Sigmoid colon (tissue), 7 donors: Measurements from ENCODE around the gene ANAPC15. TPM values are rescaled to one million over a fixed set of nuclear protein-coding genes. Genes with fewer than 3 reads are reported as not detected.

ENCODE experiments used
- DNase-seq: peaks from one replicate; pipeline ENCODE4 v3.0.0-alpha.2; 2019
- H3K27ac ChIP-seq, 4 donors: fragments of 200-600 bp; sonication (generic); one replicate each; pipeline ENCODE4 v1.5.1; 2016 to 2019; ENCODE audit warnings: mild to moderate bottlenecking in 1 of 4
- H3K27me3 ChIP-seq, 3 donors: fragments of 200-600 bp; sonication (generic); one replicate each; pipeline ENCODE4 v1.5.1; 2019; ENCODE audit warnings: mild to moderate bottlenecking in 1 of 3
- H3K36me3 ChIP-seq, 4 donors: fragments of 200-600 bp; sonication (generic); one replicate each; pipeline ENCODE4 v1.5.1; 2016 to 2019
- H3K4me1 ChIP-seq, 4 donors: fragments of 200-600 bp; sonication (generic); one replicate each; pipeline ENCODE4 v1.5.1; 2017 to 2019
- H3K4me3 ChIP-seq, 4 donors: fragments of 200-600 bp; sonication (generic); one replicate each; pipeline ENCODE4 v1.5.1; 2017 to 2019; ENCODE audit warnings: mild to moderate bottlenecking in 2 of 4, moderate library complexity in 1 of 4
- H3K9me3 ChIP-seq, 4 donors: fragments of 200-600 bp in 3 of 4; sonication (generic) in 3 of 4; one replicate each; pipeline versions ENCODE4 v1.5.1 to v1.6.1; 2013 to 2019
- EP300 ChIP-seq, 4 donors: sonication (generic); formaldehyde crosslinking; IDR thresholded peaks; one replicate each; pipeline ENCODE4 v1.6.1; 2017; ENCODE audit warnings: antibody characterized with exemption in 4 of 4
- POLR2A ChIP-seq, 2 donors: fragments of 450-650 bp; IDR thresholded peaks; one replicate each; pipeline ENCODE4 v1.6.1; 2016; ENCODE audit warnings: antibody characterized with exemption in 2 of 2, mild to moderate bottlenecking in 2 of 2, moderate library complexity in 2 of 2
- POLR2AphosphoS5 ChIP-seq, 4 donors: sonication (generic); formaldehyde crosslinking; IDR thresholded peaks; one replicate each; pipeline ENCODE4 v1.6.1; 2017; ENCODE audit warnings: antibody characterized with exemption in 4 of 4
- WGBS, 2 donors: extraction: QIAGEN DNeasy Blood & Tissue Kit; methylation state at CpG; one replicate each; pipeline ENCODE4 v1.1.7; 2013; 5-methylcytosine and 5-hydroxymethylcytosine counted together
- intact Hi-C: fragments of 100-400 bp; cut with DNase I; formaldehyde crosslinking; loops from one replicate; pipeline ENCODE4 v1.15.1; 2023
- polyA plus RNA-seq, 3 donors: library from polyadenylated mRNA; stranded (reverse); fragments of 200-250 nt; gene quantifications; one replicate each; pipeline ENCODE4 v1.2.3, GENCODE V29; 2013
- total RNA-seq, 4 donors: library from RNA; depleted of rRNA; stranded (reverse); fragments of >200 nt; gene quantifications; one replicate each; pipeline ENCODE4 v1.1.0, GENCODE V29; 2016
- TF ChIP-seq, protein P1 (sequence below), 4 experiments: fragments of 450-650 bp in 3 of 4; fragments of 200-600 bp in 1 of 4; IDR thresholded peaks; one replicate each; pipeline ENCODE4 v1.5.1; 2016 to 2019; ENCODE audit warnings: antibody characterized with exemption in 4 of 4, mild to moderate bottlenecking in 3 of 4, moderate library complexity in 2 of 4
- donor health status: healthy with polysubstance abuse.
- donor health status: Bipolar disorder and iron deficiency.
- donor health status: healthy.

Gene ANAPC15
- total and polyA plus RNA-seq, 7 donors, result 48.5 to 93.1 (median 77.1) TPM

GRCh38 chr11:72088076-72088808 lies 24.3 kb downstream of the ANAPC15 start:
- Histone ChIP-seq H3K9me3 (no peaks in the 10 kb centered on the region), H3K4me3 (no peak overlapping the region), H3K36me3 (peaks cover 0 to 11% (median 5%) of the 10 kb centered on the region in 4 donors), H3K4me1 (peaks cover 0 to 13% (median 10%) of the 10 kb centered on the region in 4 donors), H3K27me3 (no peaks in the 10 kb centered on the region), H3K27ac (no peak overlapping the region)
- TF ChIP-seq POLR2AphosphoS5 (IDR thresholded peaks at IDR 0.05) (no peak), POLR2A (IDR thresholded peaks at IDR 0.05) (no peak), EP300 (IDR thresholded peaks at IDR 0.05) (no peak)
- 83 to 92% methylated on average over 4 of the region's 4 CpGs for WGBS, 2 donors
- intact Hi-C loops, result no loop called here
- no peak for DNase-seq

DNA sequence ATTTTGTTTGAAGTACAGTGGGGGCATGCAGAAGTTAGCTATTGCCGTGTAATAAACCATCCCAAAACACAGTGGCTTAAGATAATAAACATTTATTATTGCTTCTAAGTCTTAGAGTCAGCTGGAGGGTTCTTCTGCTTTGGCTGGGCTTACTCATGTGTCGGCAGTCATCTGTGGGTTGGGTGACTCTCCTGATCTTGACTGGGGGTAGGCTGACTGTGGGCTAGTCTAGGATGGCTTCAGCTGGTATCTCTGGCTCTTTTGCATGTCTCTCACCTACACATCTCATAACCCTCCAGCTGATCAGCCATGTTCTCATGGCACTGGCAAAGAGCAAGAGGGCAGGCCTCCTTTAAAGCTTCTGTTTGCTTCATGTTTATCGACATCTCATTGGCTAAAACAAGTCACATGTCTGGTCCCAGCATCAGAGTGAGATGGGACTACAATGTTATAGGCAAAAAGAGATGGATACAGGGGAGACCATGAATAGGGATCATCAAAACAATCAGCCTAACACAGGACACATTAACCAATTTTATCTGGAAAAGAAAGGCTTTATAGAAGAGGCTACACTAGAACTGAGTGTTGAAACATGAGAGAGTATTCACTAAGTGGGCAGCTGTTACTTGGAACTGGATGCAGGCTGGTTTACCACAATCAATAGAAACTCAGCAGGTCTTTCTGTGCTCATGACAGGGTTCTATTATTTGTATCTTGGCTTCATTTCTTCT lies 26.7 kb downstream of the ANAPC15 start:
- no peak for TF ChIP-seq POLR2AphosphoS5 (IDR thresholded peaks at IDR 0.05)
- no peak for TF ChIP-seq POLR2A (IDR thresholded peaks at IDR 0.05)
- TF ChIP-seq, protein P1, sequence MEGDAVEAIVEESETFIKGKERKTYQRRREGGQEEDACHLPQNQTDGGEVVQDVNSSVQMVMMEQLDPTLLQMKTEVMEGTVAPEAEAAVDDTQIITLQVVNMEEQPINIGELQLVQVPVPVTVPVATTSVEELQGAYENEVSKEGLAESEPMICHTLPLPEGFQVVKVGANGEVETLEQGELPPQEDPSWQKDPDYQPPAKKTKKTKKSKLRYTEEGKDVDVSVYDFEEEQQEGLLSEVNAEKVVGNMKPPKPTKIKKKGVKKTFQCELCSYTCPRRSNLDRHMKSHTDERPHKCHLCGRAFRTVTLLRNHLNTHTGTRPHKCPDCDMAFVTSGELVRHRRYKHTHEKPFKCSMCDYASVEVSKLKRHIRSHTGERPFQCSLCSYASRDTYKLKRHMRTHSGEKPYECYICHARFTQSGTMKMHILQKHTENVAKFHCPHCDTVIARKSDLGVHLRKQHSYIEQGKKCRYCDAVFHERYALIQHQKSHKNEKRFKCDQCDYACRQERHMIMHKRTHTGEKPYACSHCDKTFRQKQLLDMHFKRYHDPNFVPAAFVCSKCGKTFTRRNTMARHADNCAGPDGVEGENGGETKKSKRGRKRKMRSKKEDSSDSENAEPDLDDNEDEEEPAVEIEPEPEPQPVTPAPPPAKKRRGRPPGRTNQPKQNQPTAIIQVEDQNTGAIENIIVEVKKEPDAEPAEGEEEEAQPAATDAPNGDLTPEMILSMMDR (IDR thresholded peaks at IDR 0.05), result no peak
- no peak for TF ChIP-seq EP300 (IDR thresholded peaks at IDR 0.05)
- no peak overlapping the region for H3K27ac ChIP-seq
- no peak for DNase-seq
- WGBS, 2 donors, result 40 to 73% methylated on average over 3 of the region's 3 CpGs
- peaks cover 0 to 11% (median 5%) of the 10 kb centered on the region in 4 donors for H3K36me3 ChIP-seq
- intact Hi-C loops, result no loop called here
- no peak overlapping the region for H3K4me3 ChIP-seq
- H3K9me3 ChIP-seq, result no peaks in the 10 kb centered on the region
- H3K4me1 ChIP-seq, result peaks cover 0 to 11% (median 10%) of the 10 kb centered on the region in 4 donors
- H3K27me3 ChIP-seq, result no peaks in the 10 kb centered on the region

GRCh38 chr11:72084965-72085364 lies 27.5 kb downstream of the ANAPC15 start:
- peaks cover 0 to 9% (median 9%) of the 10 kb centered on the region in 4 donors for H3K4me1 ChIP-seq
- TF ChIP-seq POLR2A (IDR thresholded peaks at IDR 0.05) (no peak), POLR2AphosphoS5 (IDR thresholded peaks at IDR 0.05) (no peak), EP300 (IDR thresholded peaks at IDR 0.05) (no peak)
- H3K36me3 ChIP-seq, result peaks cover 0 to 8% (median 4%) of the 10 kb centered on the region in 4 donors
- 70 to 87% methylated on average over 1 of the region's 1 CpG for whole genome bisulfite sequencing, 2 donors
- no peaks in the 10 kb centered on the region for H3K27me3 ChIP-seq
- H3K9me3 ChIP-seq, result no peaks in the 10 kb centered on the region
- intact Hi-C loops, result no loop called here
- H3K27ac ChIP-seq, result no peak overlapping the region
- no peak for DNase-seq
- H3K4me3 ChIP-seq, result no peak overlapping the region

DNA sequence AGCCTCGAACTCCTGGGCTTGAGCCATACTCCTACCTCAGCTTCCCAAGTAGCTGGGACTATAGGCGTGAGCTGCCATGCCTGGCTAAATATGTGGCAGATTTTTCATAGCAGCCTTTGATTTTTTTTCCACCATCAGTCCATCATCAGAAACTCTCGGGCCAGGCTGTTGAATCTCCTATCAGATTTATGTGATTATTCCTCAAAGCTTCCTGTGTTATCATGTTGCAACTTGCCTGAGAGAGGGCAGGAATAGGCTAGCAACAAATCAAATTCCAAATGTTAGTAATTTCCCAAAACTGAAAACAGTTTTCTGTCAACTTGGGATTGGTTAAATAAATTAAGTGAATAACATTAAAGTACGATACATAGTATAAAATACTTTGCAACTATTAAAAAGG lies 28.4 kb downstream of the ANAPC15 start:
- H3K27ac ChIP-seq, result no peak overlapping the region
- 87 to 91% methylated on average over 4 of the region's 4 CpGs for WGBS, 2 donors
- no peak for DNase-seq
- TF ChIP-seq POLR2A (IDR thresholded peaks at IDR 0.05), result no peak
- TF ChIP-seq POLR2AphosphoS5 (IDR thresholded peaks at IDR 0.05), result no peak
- TF ChIP-seq EP300 (IDR thresholded peaks at IDR 0.05), result no peak
- TF ChIP-seq, protein P1 (IDR thresholded peaks at IDR 0.05), result no peak
- intact Hi-C loops, result no loop called here
- no peaks in the 10 kb centered on the region for H3K27me3 ChIP-seq
- no peaks in the 10 kb centered on the region for H3K9me3 ChIP-seq
- peaks cover 0 to 5% (median 2%) of the 10 kb centered on the region in 4 donors for H3K36me3 ChIP-seq
- no peak overlapping the region for H3K4me3 ChIP-seq
- H3K4me1 ChIP-seq, result peaks cover 0 to 17% (median 14%) of the 10 kb centered on the region in 4 donors

GRCh38 chr11:72083414-72083813 lies 29.1 kb downstream of the ANAPC15 start:
- H3K27ac ChIP-seq, result no peak overlapping the region
- 25 to 75% methylated on average over 2 of the region's 2 CpGs for WGBS, 2 donors
- no peak for DNase-seq
- intact Hi-C loops, result no loop called here
- H3K9me3 ChIP-seq, result no peaks in the 10 kb centered on the region
- H3K36me3 ChIP-seq, result peaks cover 0 to 5% (median 0%) of the 10 kb centered on the region in 4 donors
- H3K4me3 ChIP-seq, result no peak overlapping the region
- no peaks in the 10 kb centered on the region for H3K27me3 ChIP-seq
- TF ChIP-seq POLR2AphosphoS5 (IDR thresholded peaks at IDR 0.05) (no peak), EP300 (IDR thresholded peaks at IDR 0.05) (no peak), POLR2A (IDR thresholded peaks at IDR 0.05) (no peak)
- TF ChIP-seq, protein P1 (IDR thresholded peaks at IDR 0.05), result no peak
- peaks cover 0 to 24% (median 21%) of the 10 kb centered on the region in 4 donors for H3K4me1 ChIP-seq
